AG04450 (cell line): ENCODE results near the gene AJM1. TPM values are rescaled to one million over a fixed set of nuclear protein-coding genes. Genes with fewer than 3 reads are reported as not detected.

Source experiments
- CTCF ChIA-PET: fragments of 300-600, 350-600 bp; formaldehyde crosslinking; extraction: SDS; loops from one replicate; lab custom pipeline; 2022; ENCODE audit warnings: antibody characterized with exemption, inconsistent platforms; lab: Charles Lee
- POLR2A ChIA-PET: fragments of 350-600 bp; formaldehyde crosslinking; extraction: SDS; loops from one replicate; lab custom pipeline; 2021; ENCODE audit warnings: antibody characterized with exemption, inconsistent platforms; lab: Yijun Ruan, JAX
- DNase-seq: peaks from one replicate; pipeline ENCODE4 v3.0.0-alpha.2; 2011; ENCODE audit warnings: low read depth, low spot score
- H3K27ac ChIP-seq: one replicate; pipeline ENCODE4 v1.5.1; 2012; ENCODE audit warnings: low read depth, low read length, control low read depth
- H3K27me3 ChIP-seq: one replicate; pipeline ENCODE4 v1.6.0; 2012; ENCODE audit warnings: low read length; ENCODE audit not compliant: control insufficient read depth, insufficient read depth
- H3K4me3 ChIP-seq: 2 replicates; pipeline ENCODE4 v1.5.1; 2011; ENCODE audit warnings: mild to moderate bottlenecking, low read depth, low read length, control low read depth
- H3K9me3 ChIP-seq: 2 replicates; pipeline ENCODE4 v1.5.1; 2012; ENCODE audit warnings: low read length; ENCODE audit not compliant: control insufficient read depth, insufficient read depth
- polyA plus RNA-seq: library from polyadenylated mRNA; depleted of rRNA; stranded (reverse); fragments of >200 nt; gene quantifications from 2 replicates; pipeline ENCODE4 v1.2.3, GENCODE V29; 2011
- TF ChIP-seq, protein P1 (sequence below): IDR thresholded peaks from 2 replicates; pipeline ENCODE4 v1.5.1; 2011; ENCODE audit warnings: low read depth, low read length, control low read depth, inconsistent platforms

The AJM1 gene
- polyA plus RNA-seq, 1 experiment, result 0.26 TPM

DNA sequence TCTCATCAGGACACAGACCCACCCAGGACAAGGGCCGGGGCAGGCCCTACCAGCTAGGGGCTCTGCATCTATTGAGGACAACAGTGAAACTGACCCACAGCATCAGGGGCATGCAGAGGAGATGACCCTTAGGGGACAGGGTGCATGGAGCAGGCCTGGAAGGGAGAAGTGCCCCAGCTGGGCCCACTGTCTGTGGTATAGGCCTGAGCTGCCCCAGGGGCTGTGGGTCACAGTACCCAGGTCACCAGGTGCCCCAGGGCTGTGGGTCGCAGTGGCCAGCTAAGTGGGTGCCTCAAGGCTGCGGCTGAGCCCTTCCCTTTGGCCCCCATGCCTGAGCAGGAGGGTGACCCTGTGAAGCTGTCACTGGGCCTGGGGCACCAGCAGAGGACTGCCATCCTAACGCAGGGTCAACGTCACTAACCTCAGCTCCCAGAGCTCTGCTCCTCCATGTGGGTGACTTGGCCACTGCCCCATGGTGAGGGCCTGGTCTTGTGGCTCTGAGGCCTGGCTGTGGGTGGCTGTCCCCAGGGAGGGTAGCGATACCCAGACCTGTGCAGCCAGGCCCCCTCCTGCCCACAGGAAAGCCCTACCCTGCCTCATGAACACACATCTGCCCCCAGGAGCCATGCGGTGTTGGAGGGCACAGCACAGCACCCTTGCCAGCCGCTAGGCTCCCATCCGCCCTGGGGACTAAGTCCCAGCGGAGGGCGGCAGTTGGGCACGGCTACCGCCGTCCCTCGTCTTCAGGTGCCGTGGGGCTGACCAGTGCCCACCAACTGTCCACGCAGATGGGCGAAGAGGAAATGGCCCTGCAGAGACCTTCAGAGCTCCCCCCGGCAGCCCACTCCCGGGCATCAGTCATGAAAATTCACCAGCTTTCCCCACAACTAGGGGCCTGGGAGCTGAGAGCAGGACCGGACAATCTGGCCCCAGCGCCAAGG lies 18.9 kb downstream of the AJM1 start:
- TF ChIP-seq, protein P1, sequence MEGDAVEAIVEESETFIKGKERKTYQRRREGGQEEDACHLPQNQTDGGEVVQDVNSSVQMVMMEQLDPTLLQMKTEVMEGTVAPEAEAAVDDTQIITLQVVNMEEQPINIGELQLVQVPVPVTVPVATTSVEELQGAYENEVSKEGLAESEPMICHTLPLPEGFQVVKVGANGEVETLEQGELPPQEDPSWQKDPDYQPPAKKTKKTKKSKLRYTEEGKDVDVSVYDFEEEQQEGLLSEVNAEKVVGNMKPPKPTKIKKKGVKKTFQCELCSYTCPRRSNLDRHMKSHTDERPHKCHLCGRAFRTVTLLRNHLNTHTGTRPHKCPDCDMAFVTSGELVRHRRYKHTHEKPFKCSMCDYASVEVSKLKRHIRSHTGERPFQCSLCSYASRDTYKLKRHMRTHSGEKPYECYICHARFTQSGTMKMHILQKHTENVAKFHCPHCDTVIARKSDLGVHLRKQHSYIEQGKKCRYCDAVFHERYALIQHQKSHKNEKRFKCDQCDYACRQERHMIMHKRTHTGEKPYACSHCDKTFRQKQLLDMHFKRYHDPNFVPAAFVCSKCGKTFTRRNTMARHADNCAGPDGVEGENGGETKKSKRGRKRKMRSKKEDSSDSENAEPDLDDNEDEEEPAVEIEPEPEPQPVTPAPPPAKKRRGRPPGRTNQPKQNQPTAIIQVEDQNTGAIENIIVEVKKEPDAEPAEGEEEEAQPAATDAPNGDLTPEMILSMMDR, result no peak
- POLR2A ChIA-PET, result interaction anchor here (0.9 kb wide), 1 partner anchor 13 kb away, joined by 3 read pairs; no protein-coding TSS in a partner anchor
- H3K9me3 ChIP-seq, result no peaks in the 10 kb centered on the region
- H3K27ac ChIP-seq, result no peak overlapping the region
- H3K27me3 ChIP-seq, result no peaks in the 10 kb centered on the region
- no peak for DNase-seq
- H3K4me3 ChIP-seq, result no peak overlapping the region
- CTCF ChIA-PET, result interaction anchor here (1.2 kb wide), 1 partner anchor 19 kb away, joined by 3 read pairs; the partner anchor contains the start of gene AJM1

- ChIA-PET POLR2A (interaction anchor here (0.9 kb wide), 1 partner anchor 13 kb away, joined by 3 read pairs; no protein-coding TSS in a partner anchor), CTCF (no interaction called here)
- TF ChIP-seq, protein P1, result no peak
Measured at GRCh38 chr9:136861874-136862457, 19.7 kb downstream of the AJM1 start.

DNA sequence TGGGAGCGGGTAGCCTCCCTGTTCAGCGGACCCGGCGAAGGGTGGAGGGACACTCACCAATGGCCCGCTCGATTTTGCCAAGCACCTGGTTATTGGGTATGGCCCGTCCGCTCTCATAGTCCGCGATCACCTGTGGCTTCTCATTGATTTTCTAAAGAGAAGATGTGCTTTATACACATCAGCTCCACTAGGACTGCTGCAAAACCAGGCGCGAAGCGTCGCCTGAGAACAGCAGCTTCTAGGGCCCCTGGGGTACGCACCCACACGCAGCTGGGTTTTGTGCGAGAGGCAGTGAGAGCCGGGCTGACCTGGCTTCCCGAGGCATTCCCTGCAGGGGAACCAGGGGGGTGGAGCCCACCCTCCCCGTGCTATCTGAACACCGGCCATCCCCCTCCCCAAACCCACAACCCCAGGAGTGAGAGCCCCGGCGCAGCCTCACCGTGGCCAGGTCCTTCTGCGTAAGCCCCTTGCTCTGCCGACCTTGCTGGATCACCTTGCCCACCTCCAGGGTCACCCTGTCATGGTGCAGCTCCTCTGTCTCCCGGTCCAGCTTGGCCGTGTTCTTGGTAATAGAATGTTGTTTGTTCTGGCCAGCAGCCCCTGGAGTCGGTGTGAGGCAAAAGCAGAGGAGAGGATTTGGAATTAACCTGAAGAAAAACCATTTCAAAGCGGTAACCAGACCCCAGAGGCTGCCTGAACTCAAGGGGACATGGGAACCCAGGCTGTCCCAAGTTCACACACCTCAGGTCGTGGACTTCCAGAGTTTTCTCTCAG lies 20.8 kb downstream of the AJM1 start:
- Histone ChIP-seq H3K9me3 (peaks cover 11% of the 10 kb centered on the region), H3K4me3 (no peak overlapping the region)

More at GRCh38 chr9:136861874-136862457, 19.7 kb downstream of the AJM1 start:
- no peak overlapping the region for H3K4me3 ChIP-seq
- H3K9me3 ChIP-seq, result peaks cover 2% of the 10 kb centered on the region; the same call in 1 of the 2 replicates
- DNase-seq, result no peak
- H3K27me3 ChIP-seq, result no peaks in the 10 kb centered on the region
- no peak overlapping the region for H3K27ac ChIP-seq

DNA sequence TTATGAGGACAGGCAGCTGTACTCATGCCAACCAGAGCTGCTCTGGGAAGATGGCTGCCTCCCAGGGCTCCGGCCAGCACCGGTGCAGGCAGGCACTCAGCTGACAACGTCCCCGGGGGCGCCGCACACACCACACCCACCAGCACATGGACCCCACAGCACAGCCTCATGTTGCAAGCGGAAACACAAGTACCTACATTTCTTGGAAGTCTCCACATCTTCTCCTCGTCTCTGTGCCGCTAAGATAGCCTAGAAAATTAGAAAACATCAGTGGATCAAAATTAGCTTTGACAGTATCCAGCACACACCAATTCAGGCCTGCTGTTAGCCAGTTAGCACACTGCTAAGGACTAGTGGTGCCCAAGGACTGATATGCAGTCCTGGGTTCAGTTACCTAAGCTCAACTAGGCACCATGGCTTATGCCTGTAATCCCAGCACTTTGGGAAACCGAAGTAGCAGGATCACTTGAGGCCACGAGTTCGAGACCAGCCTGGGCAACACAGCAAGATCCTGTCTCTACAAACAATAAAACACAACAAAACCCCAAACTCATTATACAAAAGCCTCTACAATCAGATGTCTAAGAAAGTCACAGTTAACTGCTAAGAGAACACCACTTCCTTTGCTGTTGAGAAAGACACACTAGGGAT lies 21.5 kb downstream of the AJM1 start:
- POLR2A ChIA-PET, result no interaction called here
- peaks cover 18% of the 10 kb centered on the region for H3K9me3 ChIP-seq
- no peak for DNase-seq
- H3K4me3 ChIP-seq, result no peak overlapping the region
- H3K27me3 ChIP-seq, result no peaks in the 10 kb centered on the region
- TF ChIP-seq, protein P1, result no peak
- H3K27ac ChIP-seq, result no peak overlapping the region
- CTCF ChIA-PET, result no interaction called here

More for the DNA sequence above, 20.8 kb downstream of the AJM1 start:
- TF ChIP-seq, protein P1, result no peak
- no peaks in the 10 kb centered on the region for H3K27me3 ChIP-seq
- CTCF ChIA-PET, result no interaction called here
- H3K27ac ChIP-seq, result no peak overlapping the region
- POLR2A ChIA-PET, result no interaction called here
- no peak for DNase-seq
